CD4-positive, alpha-beta T cell treated with Interferon alpha-2 for 1 hour (primary cell): ENCODE results near the gene DOCK3.

ENCODE experiments used
- DNase-seq, 2 donors: peaks; one replicate each; pipeline ENCODE4 v3.0.0-alpha.2; 2020 to 2022

DOCK3 gene

GRCh38 chr3:51393134-51393495 lies 718.4 kb downstream of the DOCK3 start:
- no peak for DNase-seq

DNA sequence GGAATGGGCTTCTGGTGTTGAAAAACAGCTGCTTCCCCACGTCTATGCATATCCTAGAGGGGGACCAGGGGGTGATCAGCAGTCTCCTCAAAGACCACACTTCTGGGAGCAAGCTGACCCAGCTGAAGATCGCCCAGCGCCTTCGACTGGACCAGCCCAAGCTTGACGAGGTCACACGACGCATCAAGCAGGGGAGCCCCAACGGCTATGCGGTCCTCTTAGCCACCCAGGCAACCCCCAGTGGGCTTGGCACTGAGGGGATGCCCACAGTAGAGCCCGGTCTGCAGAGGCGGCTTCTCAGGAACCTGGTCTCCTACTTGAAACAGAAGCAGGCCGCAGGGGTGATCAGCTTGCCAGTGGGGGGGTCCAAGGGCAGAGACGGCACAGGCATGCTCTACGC lies 718.8 kb downstream of the DOCK3 start:
- no peak for DNase-seq

- DNase-seq = no peak
Measured at GRCh38 chr3:51394541-51394940, 719.8 kb downstream of the DOCK3 start.

DNA sequence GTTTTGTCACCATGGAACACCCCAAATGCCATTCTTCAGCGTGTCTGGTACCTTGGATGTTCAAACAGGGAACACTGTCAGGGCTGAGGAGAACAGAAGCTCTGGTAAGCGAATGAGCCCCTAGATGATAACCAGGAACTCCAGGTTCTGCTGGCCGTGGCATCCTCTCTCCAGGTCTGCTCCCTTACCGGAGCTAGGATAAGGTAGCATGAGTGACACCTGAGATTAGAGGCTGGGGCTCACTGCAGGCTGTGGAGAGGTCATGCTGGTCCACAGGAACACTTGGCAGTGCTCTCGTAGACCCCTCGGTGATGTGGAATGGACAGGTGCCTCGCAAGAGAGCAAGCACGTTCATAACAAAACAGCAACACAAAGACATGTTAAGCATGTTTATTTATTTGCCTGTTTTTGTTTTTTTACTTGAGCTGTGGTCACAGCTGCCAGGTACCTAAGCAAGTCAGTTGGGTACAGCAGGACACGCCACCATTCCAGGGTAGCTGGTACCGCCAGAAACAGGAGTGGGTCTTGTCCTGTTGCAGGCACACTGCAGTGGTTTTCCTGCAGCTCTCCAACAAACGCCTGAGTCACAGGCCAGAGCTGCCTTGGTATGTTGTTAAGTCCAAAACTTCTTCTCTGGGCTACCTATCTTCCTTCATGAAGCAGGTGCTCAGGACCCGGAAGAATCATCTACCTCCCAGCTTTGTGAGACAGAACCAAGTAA lies 720.9 kb downstream of the DOCK3 start:
- no peak for DNase-seq

DNA sequence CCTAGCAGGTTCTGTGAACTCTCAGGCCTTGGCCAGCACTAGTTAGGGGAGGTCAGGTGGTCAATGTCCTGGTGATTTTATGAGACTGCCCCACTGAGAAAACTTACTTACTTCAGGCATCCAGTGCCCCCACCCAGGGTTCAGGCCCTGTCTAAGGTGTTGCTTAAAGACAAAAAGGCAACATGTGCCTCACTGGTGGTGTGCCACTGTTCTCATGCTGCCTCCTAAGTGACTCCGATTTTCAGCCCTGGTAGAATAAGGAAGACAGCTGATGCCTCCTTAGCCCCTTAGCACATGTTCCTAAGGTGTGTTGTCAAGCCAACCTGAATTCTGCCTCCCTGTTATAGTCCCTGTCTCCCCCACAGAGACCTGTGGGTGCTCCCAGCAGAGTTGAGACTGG lies 721.7 kb downstream of the DOCK3 start:
- DNase-seq = no peak

GRCh38 chr3:51397392-51397791 lies 722.7 kb downstream of the DOCK3 start:
- DNase-seq = no peak

- no peak for DNase-seq
Measured at GRCh38 chr3:51398595-51399310, 724.0 kb downstream of the DOCK3 start.

- DNase-seq = no peak
Measured at GRCh38 chr3:51400166-51400565, 725.4 kb downstream of the DOCK3 start.

DNA sequence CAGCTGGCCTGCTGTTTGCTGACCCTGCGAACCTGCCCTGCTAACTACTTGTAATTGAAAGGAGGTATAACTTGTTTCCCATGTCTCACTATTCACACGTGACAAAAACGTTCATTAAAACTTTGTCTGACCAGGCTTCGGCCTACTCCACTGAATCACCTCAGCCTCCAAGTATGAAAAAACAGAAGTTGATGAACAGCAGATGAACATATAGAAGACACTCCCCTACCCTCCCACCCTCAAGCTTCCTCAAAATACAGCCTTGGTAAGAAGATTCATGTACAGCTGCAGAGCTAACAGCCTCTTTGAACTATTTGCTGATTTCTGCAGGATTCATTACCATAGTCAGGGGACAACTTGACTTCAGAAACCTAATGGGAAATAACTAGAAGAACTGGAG lies 727.0 kb downstream of the DOCK3 start:
- peak in 1 of 2 donors; percentile 18 for DNase-seq

- no peak for DNase-seq
Measured at GRCh38 chr3:51403675-51404074, 728.9 kb downstream of the DOCK3 start.

- DNase-seq = no peak
Measured at GRCh38 chr3:51408021-51408420, 733.3 kb downstream of the DOCK3 start.

GRCh38 chr3:51408813-51409212 lies 734.1 kb downstream of the DOCK3 start:
- no peak for DNase-seq

DNA sequence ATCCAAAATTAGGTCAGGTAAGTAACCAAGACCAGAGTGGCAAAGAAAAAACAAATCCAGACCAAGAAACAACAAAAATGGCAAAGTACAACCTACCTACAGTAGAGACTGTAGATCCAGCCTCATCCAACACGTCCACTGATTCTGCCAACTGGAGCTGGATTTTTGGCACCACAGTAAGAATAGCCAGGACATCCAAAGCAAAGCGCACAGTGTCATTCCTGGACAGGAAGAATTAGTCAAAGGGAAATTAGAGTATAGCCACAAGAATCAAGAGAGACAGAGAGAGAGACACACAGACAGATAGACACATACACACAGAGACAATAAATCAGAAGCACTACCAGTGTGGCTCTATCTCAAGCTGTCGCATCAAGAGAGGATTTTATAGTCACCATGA lies 747.5 kb downstream of the DOCK3 start:
- no peak for DNase-seq

DNA sequence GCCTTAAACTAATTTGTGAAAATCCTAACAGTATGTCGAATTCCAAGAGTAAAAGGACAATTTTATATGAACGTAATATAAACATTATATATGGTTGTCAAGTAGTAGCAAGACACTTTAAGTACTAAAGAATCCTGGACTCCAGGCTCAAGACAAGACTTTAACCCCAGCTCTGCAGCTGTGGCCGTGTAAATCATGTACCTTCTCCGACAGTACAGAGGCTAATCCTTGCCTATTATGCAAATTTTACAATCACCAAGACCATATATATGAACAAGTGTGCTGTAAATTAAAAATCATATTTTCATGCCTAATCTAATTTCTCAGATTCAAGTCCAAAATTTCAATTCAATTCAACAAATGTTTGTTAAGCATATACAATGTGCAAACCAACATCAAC lies 752.2 kb downstream of the DOCK3 start:
- no peak for DNase-seq

DNA sequence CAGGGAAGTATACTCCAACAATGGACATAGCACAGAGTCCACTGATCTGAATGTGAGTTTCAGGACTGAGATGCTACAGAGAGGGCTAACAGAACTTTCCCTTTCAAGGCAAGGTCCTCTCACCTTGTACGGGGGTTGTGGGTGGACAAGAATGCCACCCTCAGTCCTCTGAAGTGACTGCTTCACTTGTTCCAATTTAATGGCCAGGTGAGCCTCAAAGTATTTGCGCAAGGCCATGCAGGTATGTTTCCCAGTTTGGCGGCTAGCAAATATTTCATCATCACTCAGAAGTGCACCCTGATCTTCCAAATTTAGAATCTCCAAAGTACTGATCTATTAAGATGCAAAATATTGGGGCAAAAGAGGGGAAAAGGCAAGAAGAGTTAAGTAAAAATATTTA lies 754.4 kb downstream of the DOCK3 start:
- no peak for DNase-seq
